A204.1 (cell line): ENCODE data around the gene IGF1R.

ENCODE experiments used
- FAIRE-seq: peaks from 2 replicates; lab custom pipeline; 2012; peaks lifted over from hg19 to GRCh38; lab: Jason Lieb, UNC

IGF1R gene

GRCh38 chr15:98746375-98747155, 98.2 kb downstream of the IGF1R start:
- no peak for FAIRE-seq

GRCh38 chr15:98751767-98752166, 103.4 kb downstream of the IGF1R start:
- FAIRE-seq: no peak

- no peak for FAIRE-seq
These were observed 105.7 kb downstream of the IGF1R start for GRCh38 chr15:98753726-98754656.

GRCh38 chr15:98754657-98755022, 106.3 kb downstream of the IGF1R start:
- no peak for FAIRE-seq

- FAIRE-seq: no peak
These were observed 106.8 kb downstream of the IGF1R start for GRCh38 chr15:98755138-98755537.

- FAIRE-seq: peak; percentile 30
These were observed 107.4 kb downstream of the IGF1R start for GRCh38 chr15:98755781-98756180.

GRCh38 chr15:98758224-98758623, 109.9 kb downstream of the IGF1R start:
- FAIRE-seq: no peak

- no peak for FAIRE-seq
These were observed 110.9 kb downstream of the IGF1R start for GRCh38 chr15:98759277-98759676.

- no peak for FAIRE-seq
These were observed 111.9 kb downstream of the IGF1R start for GRCh38 chr15:98760112-98760826.

GRCh38 chr15:98760975-98761374, 112.6 kb downstream of the IGF1R start:
- FAIRE-seq: no peak

GRCh38 chr15:98763179-98763578, 114.8 kb downstream of the IGF1R start:
- FAIRE-seq: no peak

- FAIRE-seq: no peak
These were observed 116.0 kb downstream of the IGF1R start for GRCh38 chr15:98764291-98764690.

GRCh38 chr15:98765610-98766009, 117.3 kb downstream of the IGF1R start:
- FAIRE-seq: no peak

GRCh38 chr15:98767692-98768091, 119.4 kb downstream of the IGF1R start:
- no peak for FAIRE-seq

- no peak for FAIRE-seq
These were observed 121.5 kb downstream of the IGF1R start for GRCh38 chr15:98769867-98770266.

- no peak for FAIRE-seq
These were observed 122.6 kb downstream of the IGF1R start for GRCh38 chr15:98770984-98771383.

- no peak for FAIRE-seq
These were observed 123.2 kb downstream of the IGF1R start for GRCh38 chr15:98771541-98771940.

GRCh38 chr15:98772895-98773294, 124.6 kb downstream of the IGF1R start:
- no peak for FAIRE-seq

- FAIRE-seq: no peak
These were observed 125.3 kb downstream of the IGF1R start for GRCh38 chr15:98773616-98774015.

GRCh38 chr15:98774756-98775497, 126.6 kb downstream of the IGF1R start:
- no peak for FAIRE-seq

GRCh38 chr15:98775498-98776230, 127.3 kb downstream of the IGF1R start:
- no peak for FAIRE-seq
